Fibroblast of skin of right quadriceps (primary cell): Measurements from ENCODE around the gene BATF2.
"Not testable (repeated sequence)": the region's sequence is repeated elsewhere in the genome, so short reads cannot be mapped to it uniquely, and the experiment has no call there.

Experiments
- DNase-seq: peaks from one replicate; pipeline ENCODE4 v3.0.0-alpha.2; 2013

The BATF2 gene, protein sequence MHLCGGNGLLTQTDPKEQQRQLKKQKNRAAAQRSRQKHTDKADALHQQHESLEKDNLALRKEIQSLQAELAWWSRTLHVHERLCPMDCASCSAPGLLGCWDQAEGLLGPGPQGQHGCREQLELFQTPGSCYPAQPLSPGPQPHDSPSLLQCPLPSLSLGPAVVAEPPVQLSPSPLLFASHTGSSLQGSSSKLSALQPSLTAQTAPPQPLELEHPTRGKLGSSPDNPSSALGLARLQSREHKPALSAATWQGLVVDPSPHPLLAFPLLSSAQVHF

GRCh38 chr11:64996710-64997380 lies at the start of gene BATF2:
Gene BATF2 (minus strand): TSS chr11:64996971. CDS start chr11:64996914, 57 bp downstream.
- peak; percentile 54 for DNase-seq

- DNase-seq, result no peak
These were observed 49.0 kb upstream of the BATF2 start for GRCh38 chr11:65045728-65046127.

- DNase-seq, result no peak
These were observed 48.3 kb upstream of the BATF2 start for GRCh38 chr11:65045061-65045460.

DNA sequence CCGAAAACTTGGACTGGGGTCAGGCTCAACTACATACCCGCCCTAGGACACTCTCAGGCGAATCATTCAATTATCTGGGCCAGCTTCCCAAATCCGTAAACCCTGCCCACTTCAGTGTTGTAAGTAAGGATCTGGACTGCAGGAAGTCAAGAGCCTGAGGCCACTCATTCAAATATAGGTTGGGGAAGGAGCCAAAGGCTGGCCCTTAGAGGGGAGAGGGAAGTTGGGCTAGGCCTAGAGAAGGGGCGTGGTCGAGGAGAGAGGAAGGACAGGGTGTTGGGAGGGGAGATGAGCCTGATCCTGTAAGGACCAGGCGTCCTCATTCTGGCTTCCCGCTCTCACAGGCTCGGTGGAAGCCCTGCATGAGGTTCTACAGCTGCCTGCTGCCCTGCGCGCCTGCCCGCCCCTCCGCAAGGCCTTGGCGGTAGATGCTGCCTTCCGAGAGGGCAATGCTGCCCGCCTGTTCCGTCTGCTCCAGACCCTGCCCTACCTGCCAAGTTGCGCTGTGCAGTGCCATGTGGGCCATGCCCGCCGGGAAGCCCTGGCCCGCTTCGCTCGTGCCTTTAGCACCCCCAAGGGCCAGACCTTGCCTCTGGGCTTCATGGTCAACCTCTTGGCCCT lies 47.2 kb upstream of the BATF2 start:
- DNase-seq, result peak; percentile 11

GRCh38 chr11:65042891-65043290 lies 46.1 kb upstream of the BATF2 start:
- DNase-seq, result no peak

DNA sequence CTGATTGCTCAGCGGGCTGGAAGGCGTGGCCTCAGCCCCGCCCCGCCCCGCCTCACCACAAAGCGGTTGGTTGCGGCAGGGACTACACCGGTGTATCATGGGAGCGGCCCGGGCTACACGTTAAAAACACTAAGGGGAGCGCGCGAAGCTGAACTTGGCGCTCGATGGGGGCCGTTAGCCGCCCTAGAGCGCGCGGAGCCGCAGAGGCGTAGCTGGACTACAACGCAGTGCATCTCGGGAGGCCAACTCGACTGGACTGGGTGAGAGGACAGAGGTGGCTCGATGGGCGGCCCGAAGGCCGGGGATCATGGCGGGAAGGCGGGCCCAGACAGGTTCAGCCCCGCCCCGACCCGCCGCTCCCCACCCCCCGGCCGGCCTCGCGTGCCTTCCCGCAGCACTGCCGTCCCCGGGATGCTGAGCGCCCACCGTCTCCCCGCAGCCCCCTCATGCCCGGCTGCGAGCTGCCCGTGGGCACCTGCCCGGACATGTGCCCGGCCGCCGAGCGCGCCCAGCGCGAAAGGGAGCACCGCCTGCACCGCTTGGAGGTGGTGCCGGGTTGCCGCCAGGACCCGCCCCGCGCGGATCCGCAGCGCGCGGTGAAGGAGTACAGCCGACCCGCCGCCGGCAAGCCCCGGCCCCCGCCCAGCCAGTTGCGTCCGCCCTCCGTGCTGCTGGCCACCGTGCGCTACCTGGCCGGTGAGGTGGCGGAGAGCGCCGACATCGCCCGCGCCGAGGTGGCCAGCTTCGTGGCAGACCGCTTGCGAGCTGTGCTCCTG lies 44.3 kb upstream of the BATF2 start, which contains the start of gene SAC3D1:
SAC3D1 (plus strand) TSS at position 364 of the 776 bp plus-strand sequence; CDS start at position 447, 83 bp downstream.
- DNase-seq, result peak; percentile 96

- no peak for DNase-seq
These were observed 43.7 kb upstream of the BATF2 start for GRCh38 chr11:65040520-65040846.

- DNase-seq, result no peak
These were observed 40.2 kb upstream of the BATF2 start for GRCh38 chr11:65036931-65037330.

- no peak for DNase-seq
These were observed 38.8 kb upstream of the BATF2 start for GRCh38 chr11:65035579-65035978.

DNA sequence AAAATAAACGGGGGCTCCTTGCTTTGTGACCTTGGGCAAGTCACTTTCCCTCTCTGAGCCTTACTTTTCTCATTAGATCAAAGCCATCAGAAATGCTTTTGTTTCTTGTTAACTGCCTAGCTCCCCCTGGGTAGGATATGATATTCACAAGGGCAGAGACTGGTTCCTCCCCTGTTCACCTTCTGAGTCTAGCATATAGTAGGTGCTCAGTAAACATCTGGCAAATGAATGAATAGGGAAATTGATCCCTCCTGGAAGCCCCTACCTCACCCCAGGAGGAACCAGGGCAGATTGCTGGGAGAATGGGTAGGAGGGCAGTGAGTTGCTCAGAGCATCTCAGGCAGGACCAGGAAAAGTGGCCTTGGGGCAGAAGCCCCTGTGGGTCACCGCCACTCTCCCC lies 37.7 kb upstream of the BATF2 start:
- DNase-seq, result no peak

DNA sequence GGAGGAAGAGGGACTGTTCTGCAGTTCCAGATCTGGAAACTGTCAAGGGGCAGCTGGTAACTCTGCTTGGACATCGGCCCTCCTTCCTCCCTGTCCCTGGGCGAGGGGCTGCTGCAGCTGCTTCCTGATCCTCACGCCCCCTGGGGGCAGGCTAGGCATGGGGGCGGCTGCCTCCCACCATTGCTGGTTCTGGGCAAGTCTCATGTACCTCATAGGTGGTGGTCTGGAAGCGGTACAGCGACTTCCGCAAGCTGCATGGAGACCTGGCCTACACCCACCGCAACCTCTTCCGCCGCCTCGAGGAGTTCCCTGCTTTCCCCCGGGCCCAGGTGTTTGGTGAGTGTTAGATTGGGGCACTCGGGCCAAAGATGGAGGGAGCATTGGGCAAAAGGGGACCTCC lies 35.4 kb upstream of the BATF2 start:
- DNase-seq, result no peak

- peak; percentile 96 for DNase-seq
These were observed 30.7 kb upstream of the BATF2 start, which contains the start of gene SNX15 for GRCh38 chr11:65027213-65028067. Gene SNX15 (plus strand): TSS chr11:65027439. CDS start chr11:65027538, 99 bp downstream.

- DNase-seq, result no peak
These were observed 30.0 kb upstream of the BATF2 start for GRCh38 chr11:65026810-65027209.

- not testable (repeated sequence) for DNase-seq
These were observed 26.7 kb upstream of the BATF2 start for GRCh38 chr11:65023502-65023901.

GRCh38 chr11:65021509-65021908 lies 24.7 kb upstream of the BATF2 start:
- no peak for DNase-seq

DNA sequence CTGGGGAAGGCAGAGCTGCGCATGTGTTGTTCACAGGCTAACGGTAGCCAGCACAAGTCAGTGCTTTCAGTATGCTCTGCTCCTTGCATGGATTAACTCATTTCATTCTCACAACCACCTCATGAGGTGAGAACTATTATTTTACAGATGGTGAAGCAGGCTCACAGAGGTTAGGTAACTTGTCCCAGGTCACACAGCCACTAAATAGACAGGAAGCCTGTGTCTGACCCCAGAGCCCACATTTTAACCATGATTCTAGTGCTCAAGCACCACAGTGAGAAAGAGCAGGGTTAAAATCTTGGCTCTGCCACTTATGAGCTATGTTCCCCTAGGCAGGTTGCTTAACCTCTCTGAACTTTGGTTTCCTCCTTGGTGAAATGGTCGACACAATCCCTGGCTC lies 24.2 kb upstream of the BATF2 start:
- DNase-seq, result no peak

GRCh38 chr11:65019824-65020223 lies 23.1 kb upstream of the BATF2 start:
- DNase-seq, result no peak

GRCh38 chr11:65017937-65018336 lies 21.2 kb upstream of the BATF2 start:
- DNase-seq, result no peak

- DNase-seq, result no peak
These were observed 19.9 kb upstream of the BATF2 start for GRCh38 chr11:65016705-65017104.

DNA sequence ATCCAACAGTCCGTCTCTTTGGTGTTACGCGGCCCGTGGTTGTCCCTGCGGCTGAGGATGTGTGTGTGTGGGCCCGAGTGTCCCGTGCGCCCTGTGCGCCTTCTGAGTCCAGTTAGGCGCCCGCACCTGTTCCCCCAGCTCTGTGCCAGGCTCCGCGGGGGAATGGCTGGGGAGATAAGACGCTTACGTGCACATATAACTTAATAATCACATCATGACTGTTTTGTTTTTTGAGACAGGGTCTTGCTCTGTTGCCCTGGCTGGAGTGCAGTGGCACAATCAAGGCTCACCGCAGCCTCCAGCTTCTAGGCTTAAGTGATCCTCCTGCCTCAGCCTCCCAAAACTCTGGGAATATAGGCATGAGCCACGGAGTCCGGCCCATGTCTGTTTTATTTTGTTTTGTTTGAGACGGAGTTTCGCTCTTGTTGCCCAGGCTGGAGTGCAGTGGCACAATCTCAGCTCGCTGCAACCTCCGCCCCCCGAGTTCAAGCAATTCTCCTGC lies 18.0 kb upstream of the BATF2 start:
- DNase-seq, result no peak

- peak; percentile 92 for DNase-seq
These were observed 17.3 kb upstream of the BATF2 start, which contains the start of gene ARL2 for GRCh38 chr11:65013888-65014725. Gene ARL2 (plus strand): TSS chr11:65014160. CDS start chr11:65014208, 48 bp downstream.
